WERI-Rb-1 (cell line): ENCODE measurements around the gene GLB1L3.

Experiments
- DNase-seq: peaks from one replicate; pipeline ENCODE4 v3.0.0-alpha.2; 2020
- H3K27ac ChIP-seq: fragments of 250-450 bp; sonication (Bioruptor Pico); 2 replicates; pipeline ENCODE4 v1.5.1; 2020; ENCODE audit warnings: mild to moderate bottlenecking, moderate library complexity
- H3K27me3 ChIP-seq: fragments of 250-450 bp; sonication (Bioruptor Pico); 2 replicates; pipeline ENCODE4 v1.5.1; 2021; ENCODE audit warnings: mild to moderate bottlenecking, low read depth, moderate library complexity; ENCODE audit not compliant: insufficient read depth, severe bottlenecking
- H3K36me3 ChIP-seq: fragments of 250-450 bp; sonication (Bioruptor Pico); 2 replicates; pipeline ENCODE4 v1.5.1; 2020; ENCODE audit warnings: mild to moderate bottlenecking, moderate library complexity
- H3K4me3 ChIP-seq: 2 replicates; pipeline ENCODE4 v1.5.1; 2011; ENCODE audit warnings: low read depth, mild to moderate bottlenecking, control low read depth, low read length
- H3K9me3 ChIP-seq: fragments of 250-450 bp; sonication (Bioruptor Pico); 2 replicates; pipeline ENCODE4 v1.5.1; 2021; ENCODE audit warnings: mild to moderate bottlenecking, moderate library complexity; ENCODE audit not compliant: severe bottlenecking
- TF ChIP-seq, protein P1 (sequence below): IDR thresholded peaks from 2 replicates; pipeline ENCODE4 v1.5.1; 2011; ENCODE audit warnings: low read depth, mild to moderate bottlenecking, control low read depth, inconsistent platforms, low read length

GLB1L3 gene

GRCh38 chr11:134357545-134357839, 81.3 kb downstream of the GLB1L3 start:
- Histone ChIP-seq H3K27ac (no peak overlapping the region), H3K4me3 (no peak overlapping the region), H3K36me3 (peaks cover 15% of the 10 kb centered on the region), H3K27me3 (no peaks in the 10 kb centered on the region), H3K9me3 (peaks cover 6% of the 10 kb centered on the region)
- DNase-seq = no peak
- TF ChIP-seq, protein P1, sequence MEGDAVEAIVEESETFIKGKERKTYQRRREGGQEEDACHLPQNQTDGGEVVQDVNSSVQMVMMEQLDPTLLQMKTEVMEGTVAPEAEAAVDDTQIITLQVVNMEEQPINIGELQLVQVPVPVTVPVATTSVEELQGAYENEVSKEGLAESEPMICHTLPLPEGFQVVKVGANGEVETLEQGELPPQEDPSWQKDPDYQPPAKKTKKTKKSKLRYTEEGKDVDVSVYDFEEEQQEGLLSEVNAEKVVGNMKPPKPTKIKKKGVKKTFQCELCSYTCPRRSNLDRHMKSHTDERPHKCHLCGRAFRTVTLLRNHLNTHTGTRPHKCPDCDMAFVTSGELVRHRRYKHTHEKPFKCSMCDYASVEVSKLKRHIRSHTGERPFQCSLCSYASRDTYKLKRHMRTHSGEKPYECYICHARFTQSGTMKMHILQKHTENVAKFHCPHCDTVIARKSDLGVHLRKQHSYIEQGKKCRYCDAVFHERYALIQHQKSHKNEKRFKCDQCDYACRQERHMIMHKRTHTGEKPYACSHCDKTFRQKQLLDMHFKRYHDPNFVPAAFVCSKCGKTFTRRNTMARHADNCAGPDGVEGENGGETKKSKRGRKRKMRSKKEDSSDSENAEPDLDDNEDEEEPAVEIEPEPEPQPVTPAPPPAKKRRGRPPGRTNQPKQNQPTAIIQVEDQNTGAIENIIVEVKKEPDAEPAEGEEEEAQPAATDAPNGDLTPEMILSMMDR = no peak

DNA sequence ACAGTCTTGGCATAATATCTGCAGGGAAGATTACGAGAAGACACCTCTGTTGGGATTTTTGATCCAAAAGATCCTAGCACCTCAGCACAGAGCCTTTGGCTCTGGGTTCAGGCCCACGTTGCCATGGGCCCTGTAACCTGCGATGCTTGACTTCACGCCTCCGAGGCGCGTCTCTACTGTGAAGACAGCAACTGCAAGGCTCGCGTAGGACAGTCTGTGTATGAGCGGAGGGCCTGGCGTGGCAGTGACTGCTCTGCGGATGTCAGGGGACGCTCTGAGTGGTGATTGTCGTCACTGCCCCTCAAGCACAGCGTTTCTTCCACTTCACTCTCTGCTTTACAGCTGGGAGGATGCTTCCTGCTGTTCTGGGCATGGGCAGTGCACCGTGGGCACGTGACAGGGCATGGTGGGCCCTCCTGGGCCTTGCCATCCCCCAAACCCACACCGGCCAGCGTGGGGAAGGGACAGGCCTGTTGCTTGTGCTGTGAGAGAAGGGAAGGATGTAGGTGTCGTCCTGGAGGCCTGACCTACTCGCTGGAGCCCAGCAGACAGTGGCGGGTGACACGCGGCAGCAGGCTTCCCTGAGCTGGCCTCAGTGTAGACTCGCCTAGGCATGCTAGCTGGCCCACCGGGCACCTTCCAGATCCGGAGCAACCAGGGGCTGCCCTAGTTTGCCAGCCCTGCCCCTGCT, 82.1 kb downstream of the GLB1L3 start:
- no peak for DNase-seq
- TF ChIP-seq, protein P1 = no peak
- Histone ChIP-seq H3K27ac (no peak overlapping the region), H3K4me3 (no peak overlapping the region), H3K36me3 (peaks cover 12% of the 10 kb centered on the region), H3K9me3 (peaks cover 6% of the 10 kb centered on the region), H3K27me3 (no peaks in the 10 kb centered on the region)

- TF ChIP-seq, protein P1 = no peak
- no peak for DNase-seq
- H3K27me3 ChIP-seq = no peaks in the 10 kb centered on the region
These were observed 82.8 kb downstream of the GLB1L3 start for GRCh38 chr11:134358856-134359490.

GRCh38 chr11:134359646-134360045, 83.5 kb downstream of the GLB1L3 start:
- Histone ChIP-seq H3K9me3 (no peaks in the 10 kb centered on the region), H3K27me3 (no peaks in the 10 kb centered on the region), H3K27ac (no peak overlapping the region), H3K36me3 (peaks cover 18% of the 10 kb centered on the region), H3K4me3 (no peak overlapping the region)
- TF ChIP-seq, protein P1 = no peak
- DNase-seq = no peak

More at GRCh38 chr11:134358856-134359490, 82.8 kb downstream of the GLB1L3 start:
- peaks cover 1% of the 10 kb centered on the region for H3K9me3 ChIP-seq
- H3K27ac ChIP-seq = no peak overlapping the region
- no peak overlapping the region for H3K4me3 ChIP-seq
- H3K36me3 ChIP-seq = peaks cover 14% of the 10 kb centered on the region

GRCh38 chr11:134360050-134360835, 84.1 kb downstream of the GLB1L3 start:
- Histone ChIP-seq H3K27ac (no peak overlapping the region), H3K27me3 (no peaks in the 10 kb centered on the region), H3K4me3 (no peak overlapping the region), H3K9me3 (no peaks in the 10 kb centered on the region), H3K36me3 (peaks cover 19% of the 10 kb centered on the region)
- peak; percentile 90 for DNase-seq
- TF ChIP-seq, protein P1 = peak; percentile 99
